A673 (cell line): ENCODE results near the gene FAM3B. TPM values are rescaled to one million over a fixed set of nuclear protein-coding genes. Genes with fewer than 3 reads are reported as not detected.

ENCODE experiments used
- BruUV-seq: library from RNA; stranded (reverse); fragments of 400-500 nt; replicated peaks from 2 replicates; lab custom pipeline; 2021; lab: Mats Ljungman, UMichigan
- CTCF ChIA-PET: fragments of 300-600 bp; sonication (Branson Sonifier 250); formaldehyde crosslinking; loops from one replicate; lab custom pipeline; 2022; ENCODE audit warnings: antibody characterized with exemption; lab: Charles Lee
- POLR2A ChIA-PET: fragments of 300-600 bp; sonication (Branson Sonifier 250); formaldehyde crosslinking; loops from one replicate; lab custom pipeline; 2022; ENCODE audit warnings: antibody characterized with exemption; ENCODE audit not compliant: low non-redundant PET; lab: Charles Lee
- DNase-seq: peaks from one replicate; pipeline ENCODE4 v3.0.0-alpha.2; 2015; ENCODE audit warnings: low spot score
- H3K27ac ChIP-seq: fragments of 200-600 bp; sonication (generic); 2 replicates; pipeline ENCODE4 v1.5.1; 2016; ENCODE audit warnings: mixed run types, low read depth, mild to moderate bottlenecking, mixed read lengths, antibody characterized with exemption, low read length; ENCODE audit not compliant: poor library complexity, severe bottlenecking
- H3K27me3 ChIP-seq: fragments of 200-600 bp; sonication (generic); replicated peaks from 2 replicates; pipeline ENCODE4 v1.6.1; 2017; ENCODE audit warnings: mixed run types, low read depth, mild to moderate bottlenecking, mixed read lengths, antibody characterized with exemption, low read length; ENCODE audit not compliant: insufficient read depth, poor library complexity
- H3K36me3 ChIP-seq: fragments of 200-600 bp; sonication (generic); 2 replicates; pipeline ENCODE4 v1.6.1; 2016; ENCODE audit warnings: mixed run types, mild to moderate bottlenecking, mixed read lengths, antibody characterized with exemption, low read length; ENCODE audit not compliant: insufficient read depth, poor library complexity, severe bottlenecking
- H3K4me1 ChIP-seq: fragments of 200-600 bp; sonication (generic); 2 replicates; pipeline ENCODE4 v1.6.1; 2017; ENCODE audit warnings: mixed run types, mild to moderate bottlenecking, mixed read lengths, antibody characterized with exemption, low read length; ENCODE audit not compliant: insufficient read depth, poor library complexity, severe bottlenecking
- H3K4me3 ChIP-seq: fragments of 200-600 bp; sonication (generic); 2 replicates; pipeline ENCODE4 v1.5.1; 2016; ENCODE audit warnings: low read depth, mixed run types, mild to moderate bottlenecking, mixed read lengths, low read length; ENCODE audit not compliant: poor library complexity, severe bottlenecking
- H3K9me3 ChIP-seq: fragments of 200-600 bp; sonication (generic); 2 replicates; pipeline ENCODE4 v1.6.1; 2016; ENCODE audit warnings: mixed run types, low read depth, mild to moderate bottlenecking, mixed read lengths, antibody characterized with exemption, low read length; ENCODE audit not compliant: poor library complexity, severe bottlenecking
- EZH2 ChIP-seq: fragments of 200-600 bp; sonication (generic); IDR thresholded peaks from 2 replicates; pipeline ENCODE4 v1.6.1; 2017; ENCODE audit warnings: borderline replicate concordance, low read depth, mild to moderate bottlenecking, mixed read lengths, antibody characterized with exemption, low read length; ENCODE audit not compliant: poor library complexity, severe bottlenecking
- intact Hi-C: fragments of 100-400 bp; cut with micrococcal nuclease; formaldehyde crosslinking; loops from one replicate; pipeline ENCODE4 v1.10.0; 2022; ENCODE audit not compliant: unreplicated experiment
- total RNA-seq: library from RNA; stranded (reverse); gene quantifications from 2 replicates; pipeline ENCODE4 v1.2.3, GENCODE V29; 2021
- TF ChIP-seq, protein P1 (sequence below): fragments of 300-800, 200-600 bp; sonication (generic); conservative IDR thresholded peaks from 2 replicates; pipeline ENCODE4 v1.5.1; 2017; ENCODE audit warnings: low read depth, mild to moderate bottlenecking, antibody characterized with exemption, low read length, moderate library complexity, mixed read lengths

Gene FAM3B
- total RNA-seq, 1 experiment from 2014 or later, result not detected

DNA sequence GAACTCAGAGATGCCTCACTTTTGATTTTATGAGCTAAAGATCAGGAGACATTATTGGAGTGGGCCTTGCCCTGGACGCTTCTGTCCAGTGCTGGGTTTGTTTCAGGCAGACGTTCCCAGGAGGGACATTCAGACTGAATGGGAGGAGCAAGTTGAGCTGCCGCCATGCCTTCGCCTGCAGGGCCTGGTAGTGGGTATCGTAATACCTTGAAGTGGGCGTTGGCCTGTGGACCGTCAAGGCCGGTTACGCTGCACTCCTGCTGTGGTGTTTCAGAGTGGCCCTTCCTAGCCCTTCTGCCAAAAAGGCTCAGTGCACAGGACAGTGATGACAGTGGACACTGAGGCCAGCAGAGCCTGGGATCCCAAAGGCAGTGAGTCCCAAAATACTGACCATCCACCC is 1.6 kb downstream of the FAM3B start:
- Histone ChIP-seq H3K4me3 (no peak overlapping the region), H3K4me1 (no peaks in the 10 kb centered on the region), H3K9me3 (no peaks in the 10 kb centered on the region), H3K27ac (no peak overlapping the region), H3K27me3 (peaks cover 26% of the 10 kb centered on the region), H3K36me3 (no peaks in the 10 kb centered on the region)
- no TSS peak for BruUV-seq
- no peak for TF ChIP-seq EZH2
- TF ChIP-seq, protein P1, sequence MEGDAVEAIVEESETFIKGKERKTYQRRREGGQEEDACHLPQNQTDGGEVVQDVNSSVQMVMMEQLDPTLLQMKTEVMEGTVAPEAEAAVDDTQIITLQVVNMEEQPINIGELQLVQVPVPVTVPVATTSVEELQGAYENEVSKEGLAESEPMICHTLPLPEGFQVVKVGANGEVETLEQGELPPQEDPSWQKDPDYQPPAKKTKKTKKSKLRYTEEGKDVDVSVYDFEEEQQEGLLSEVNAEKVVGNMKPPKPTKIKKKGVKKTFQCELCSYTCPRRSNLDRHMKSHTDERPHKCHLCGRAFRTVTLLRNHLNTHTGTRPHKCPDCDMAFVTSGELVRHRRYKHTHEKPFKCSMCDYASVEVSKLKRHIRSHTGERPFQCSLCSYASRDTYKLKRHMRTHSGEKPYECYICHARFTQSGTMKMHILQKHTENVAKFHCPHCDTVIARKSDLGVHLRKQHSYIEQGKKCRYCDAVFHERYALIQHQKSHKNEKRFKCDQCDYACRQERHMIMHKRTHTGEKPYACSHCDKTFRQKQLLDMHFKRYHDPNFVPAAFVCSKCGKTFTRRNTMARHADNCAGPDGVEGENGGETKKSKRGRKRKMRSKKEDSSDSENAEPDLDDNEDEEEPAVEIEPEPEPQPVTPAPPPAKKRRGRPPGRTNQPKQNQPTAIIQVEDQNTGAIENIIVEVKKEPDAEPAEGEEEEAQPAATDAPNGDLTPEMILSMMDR, result no peak
- intact Hi-C loops, result no loop called here
- CTCF ChIA-PET, result no interaction called here
- POLR2A ChIA-PET, result no interaction called here
- no peak for DNase-seq

DNA sequence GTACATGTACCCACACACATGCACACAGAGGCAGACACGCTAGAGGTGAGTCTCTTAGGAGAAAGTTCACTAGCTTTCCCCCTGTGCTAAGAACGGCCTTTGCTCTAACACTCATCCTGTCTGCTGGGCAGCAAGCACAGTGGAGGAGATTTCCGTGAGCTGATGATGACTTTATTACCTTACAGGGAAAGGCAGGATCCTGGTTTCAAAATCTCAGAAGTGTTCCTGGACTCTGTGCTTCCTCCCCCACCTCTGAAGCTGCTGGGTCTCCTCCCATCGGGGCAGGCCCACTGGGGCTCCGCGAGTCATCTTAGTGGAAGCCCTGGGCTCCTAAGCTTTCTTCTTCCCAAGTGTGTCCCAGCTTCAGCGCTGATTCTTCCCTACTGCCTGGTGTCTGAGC is 2.7 kb downstream of the FAM3B start:
- Histone ChIP-seq H3K4me3 (no peak overlapping the region), H3K36me3 (no peaks in the 10 kb centered on the region), H3K27me3 (peaks cover 26% of the 10 kb centered on the region), H3K27ac (no peak overlapping the region), H3K9me3 (no peaks in the 10 kb centered on the region), H3K4me1 (no peaks in the 10 kb centered on the region)
- no peak for DNase-seq
- no TSS peak for BruUV-seq
- intact Hi-C loops, result no loop called here
- CTCF ChIA-PET, result no interaction called here
- no peak for TF ChIP-seq EZH2
- TF ChIP-seq, protein P1, result no peak
- POLR2A ChIA-PET, result no interaction called here

DNA sequence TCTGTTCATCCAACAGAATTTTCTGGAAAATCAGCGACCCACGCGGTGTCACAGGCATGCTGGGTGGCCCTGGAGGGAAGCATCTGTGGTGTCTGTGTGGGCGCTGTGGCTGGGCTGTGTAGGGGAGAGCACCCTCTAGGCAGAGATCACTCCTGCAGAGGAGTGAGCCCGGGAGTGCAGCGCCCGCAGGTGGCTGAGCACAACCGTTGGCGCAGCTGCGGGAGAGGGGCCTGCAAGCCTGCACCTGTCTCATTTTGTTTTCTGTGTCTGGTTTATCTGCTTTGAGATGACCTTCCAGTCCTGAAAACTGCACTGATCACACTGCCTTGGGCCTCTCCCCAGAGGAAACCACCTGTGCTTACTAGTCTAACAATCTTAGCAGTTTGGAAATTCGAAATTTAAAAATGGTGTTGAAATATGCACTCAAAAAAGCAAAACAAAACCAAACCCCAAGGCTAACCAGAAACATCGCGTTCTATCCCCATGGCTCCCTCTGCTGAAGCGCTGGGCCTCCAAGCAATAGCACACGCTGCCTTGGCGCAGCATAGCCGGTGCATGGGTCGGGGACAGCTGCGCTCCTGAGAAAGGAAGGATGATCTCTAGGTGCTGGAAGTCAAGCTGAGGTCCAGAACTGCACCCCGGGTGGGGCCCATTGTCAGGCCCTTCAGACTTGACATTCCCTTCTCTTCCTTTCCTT is 4.8 kb downstream of the FAM3B start:
- no peaks in the 10 kb centered on the region for H3K36me3 ChIP-seq
- TF ChIP-seq, protein P1, result no peak
- TF ChIP-seq EZH2, result no peak
- no peaks in the 10 kb centered on the region for H3K4me1 ChIP-seq
- H3K4me3 ChIP-seq, result no peak overlapping the region
- ChIA-PET POLR2A (no interaction called here), CTCF (no interaction called here)
- peaks cover 16% of the 10 kb centered on the region for H3K27me3 ChIP-seq
- no peak overlapping the region for H3K27ac ChIP-seq
- DNase-seq, result no peak
- no TSS peak for BruUV-seq
- H3K9me3 ChIP-seq, result no peaks in the 10 kb centered on the region
- intact Hi-C loops, result no loop called here
